K562 (cell line): ENCODE data around the gene THEM4. TPM values are rescaled to one million over a fixed set of nuclear protein-coding genes. Genes with fewer than 3 reads are reported as not detected.
A peak's percentile ranks its signal among the peaks of the same experiment; 100 is the strongest.

ENCODE experiments used
- C11orf30 ChIP-seq: fragments of 450-650 bp; IDR thresholded peaks from 2 replicates; pipeline ENCODE4 v1.6.1; 2016; ENCODE audit warnings: low read depth, mild to moderate bottlenecking
- CHD2 ChIP-seq: IDR thresholded peaks from 2 replicates; pipeline ENCODE4 v1.6.1; 2011; ENCODE audit warnings: low read depth, low read length
- EZH2 ChIP-seq: IDR thresholded peaks from 2 replicates; pipeline ENCODE4 v1.6.1; 2012; ENCODE audit warnings: low read depth, mild to moderate bottlenecking, inconsistent platforms, low read length, borderline replicate concordance
- L3MBTL2 ChIP-seq: fragments of 450-650 bp; IDR thresholded peaks from 2 replicates; pipeline ENCODE4 v1.6.1; 2016; ENCODE audit warnings: mild to moderate bottlenecking, moderate library complexity
- NR1H2 ChIP-seq: sonication (generic); formaldehyde crosslinking; IDR thresholded peaks from 2 replicates; pipeline ENCODE4 v1.4.0; 2020; ENCODE audit warnings: mild to moderate bottlenecking, missing genetic modification reagents
- PTRF ChIP-seq: fragments of 450-650 bp; IDR thresholded peaks from 2 replicates; pipeline ENCODE4 v1.6.1; 2016; ENCODE audit warnings: mild to moderate bottlenecking, missing genetic modification characterization, missing compliant biosample characterization
- RREB1 ChIP-seq: fragments of 250-450 bp; sonication (Bioruptor Pico); IDR thresholded peaks from 2 replicates; pipeline ENCODE4 v1.4.0; 2020
- TCF3 ChIP-seq: sonication (generic); formaldehyde crosslinking; IDR thresholded peaks from 2 replicates; pipeline ENCODE4 v1.4.0; 2020; ENCODE audit warnings: mild to moderate bottlenecking, missing genetic modification reagents
- ZNF3 ChIP-seq: fragments of 250-450 bp; sonication (Bioruptor Pico); IDR thresholded peaks from 2 replicates; pipeline ENCODE4 v1.5.0; 2021; ENCODE audit warnings: mild to moderate bottlenecking, moderate library complexity
- ZNF395 ChIP-seq: fragments of 200-800 bp; sonication (Bioruptor generic); IDR thresholded peaks from 2 replicates; pipeline ENCODE4 v1.6.1; 2017; ENCODE audit warnings: missing genetic modification characterization, missing compliant biosample characterization
- ZNF778 ChIP-seq: fragments of 450-650 bp; formaldehyde crosslinking; IDR thresholded peaks from 2 replicates; pipeline ENCODE4 v1.4.0; 2020; ENCODE audit warnings: mild to moderate bottlenecking, moderate library complexity
- polyA plus RNA-seq, 8 experiments: library from polyadenylated mRNA; depleted of rRNA in 4 of 8; stranded (reverse) in 5 of 8; unstranded in 3 of 8; fragments of >200 nt; fragmentation: Nextera tagmentation in 2 of 8; fragmentation: Illumina TruSeq in 1 of 8; extraction: Ambion mirVana in 2 of 8; extraction: Trizol in 1 of 8; gene quantifications; 2 replicates each; pipeline versions ENCODE4 v1.2.1 to v1.2.3, GENCODE V29; 2011 to 2014; ENCODE audit warnings: inconsistent platforms in 1 of 8, missing spikeins in 1 of 8
- total RNA-seq, 7 experiments: library from RNA; depleted of rRNA in 6 of 7; stranded (reverse); fragments of >200 nt in 6 of 7; fragmentation: Illumina TruSeq in 2 of 7; extraction: Trizol in 2 of 7; gene quantifications; 2 replicates each; pipeline versions ENCODE4 v1.2.1 to v1.2.3, GENCODE V29; 2011 to 2021; ENCODE audit warnings: low replicate concordance in 1 of 7
- TF ChIP-seq, protein P1 (sequence below): sonication (generic); formaldehyde crosslinking; IDR thresholded peaks from 2 replicates; pipeline ENCODE4 v1.8.1; 2023; ENCODE audit warnings: missing genetic modification reagents, mild to moderate bottlenecking, borderline replicate concordance
- TF ChIP-seq, protein P2 (sequence below): fragments of 450-650 bp; formaldehyde crosslinking; IDR thresholded peaks from 2 replicates; pipeline ENCODE4 v1.4.0; 2022; ENCODE audit warnings: missing genetic modification characterization

THEM4 gene
- total and polyA plus RNA-seq, 9 of the 15 experiments (the other 6 are each of a cell fraction or from before 2014, with no cell fraction given) = 8.6 to 71.9 (median 35.3) TPM

- TF ChIP-seq, protein P1, sequence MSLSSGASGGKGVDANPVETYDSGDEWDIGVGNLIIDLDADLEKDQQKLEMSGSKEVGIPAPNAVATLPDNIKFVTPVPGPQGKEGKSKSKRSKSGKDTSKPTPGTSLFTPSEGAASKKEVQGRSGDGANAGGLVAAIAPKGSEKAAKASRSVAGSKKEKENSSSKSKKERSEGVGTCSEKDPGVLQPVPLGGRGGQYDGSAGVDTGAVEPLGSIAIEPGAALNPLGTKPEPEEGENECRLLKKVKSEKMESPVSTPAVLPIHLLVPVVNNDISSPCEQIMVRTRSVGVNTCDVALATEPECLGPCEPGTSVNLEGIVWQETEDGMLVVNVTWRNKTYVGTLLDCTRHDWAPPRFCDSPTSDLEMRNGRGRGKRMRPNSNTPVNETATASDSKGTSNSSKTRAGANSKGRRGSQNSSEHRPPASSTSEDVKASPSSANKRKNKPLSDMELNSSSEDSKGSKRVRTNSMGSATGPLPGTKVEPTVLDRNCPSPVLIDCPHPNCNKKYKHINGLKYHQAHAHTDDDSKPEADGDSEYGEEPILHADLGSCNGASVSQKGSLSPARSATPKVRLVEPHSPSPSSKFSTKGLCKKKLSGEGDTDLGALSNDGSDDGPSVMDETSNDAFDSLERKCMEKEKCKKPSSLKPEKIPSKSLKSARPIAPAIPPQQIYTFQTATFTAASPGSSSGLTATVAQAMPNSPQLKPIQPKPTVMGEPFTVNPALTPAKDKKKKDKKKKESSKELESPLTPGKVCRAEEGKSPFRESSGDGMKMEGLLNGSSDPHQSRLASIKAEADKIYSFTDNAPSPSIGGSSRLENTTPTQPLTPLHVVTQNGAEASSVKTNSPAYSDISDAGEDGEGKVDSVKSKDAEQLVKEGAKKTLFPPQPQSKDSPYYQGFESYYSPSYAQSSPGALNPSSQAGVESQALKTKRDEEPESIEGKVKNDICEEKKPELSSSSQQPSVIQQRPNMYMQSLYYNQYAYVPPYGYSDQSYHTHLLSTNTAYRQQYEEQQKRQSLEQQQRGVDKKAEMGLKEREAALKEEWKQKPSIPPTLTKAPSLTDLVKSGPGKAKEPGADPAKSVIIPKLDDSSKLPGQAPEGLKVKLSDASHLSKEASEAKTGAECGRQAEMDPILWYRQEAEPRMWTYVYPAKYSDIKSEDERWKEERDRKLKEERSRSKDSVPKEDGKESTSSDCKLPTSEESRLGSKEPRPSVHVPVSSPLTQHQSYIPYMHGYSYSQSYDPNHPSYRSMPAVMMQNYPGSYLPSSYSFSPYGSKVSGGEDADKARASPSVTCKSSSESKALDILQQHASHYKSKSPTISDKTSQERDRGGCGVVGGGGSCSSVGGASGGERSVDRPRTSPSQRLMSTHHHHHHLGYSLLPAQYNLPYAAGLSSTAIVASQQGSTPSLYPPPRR (CRISPR knock-in tag) = no peak
- TF ChIP-seq ZNF778 (CRISPR knock-in tag) (no peak), CHD2 (no peak), NR1H2 (CRISPR knock-in tag) (peak; percentile 78; the same call in 1 of the 2 replicates), PTRF (tag) (no peak), RREB1 (CRISPR knock-in tag) (no peak), ZNF395 (CRISPR knock-in tag) (no peak), L3MBTL2 (peak; percentile 80), ZNF3 (CRISPR knock-in tag) (no peak), EZH2 (no peak), TCF3 (peak; percentile 39; the same call in 1 of the 2 replicates), C11orf30 (peak; percentile 90)
- TF ChIP-seq, protein P2, sequence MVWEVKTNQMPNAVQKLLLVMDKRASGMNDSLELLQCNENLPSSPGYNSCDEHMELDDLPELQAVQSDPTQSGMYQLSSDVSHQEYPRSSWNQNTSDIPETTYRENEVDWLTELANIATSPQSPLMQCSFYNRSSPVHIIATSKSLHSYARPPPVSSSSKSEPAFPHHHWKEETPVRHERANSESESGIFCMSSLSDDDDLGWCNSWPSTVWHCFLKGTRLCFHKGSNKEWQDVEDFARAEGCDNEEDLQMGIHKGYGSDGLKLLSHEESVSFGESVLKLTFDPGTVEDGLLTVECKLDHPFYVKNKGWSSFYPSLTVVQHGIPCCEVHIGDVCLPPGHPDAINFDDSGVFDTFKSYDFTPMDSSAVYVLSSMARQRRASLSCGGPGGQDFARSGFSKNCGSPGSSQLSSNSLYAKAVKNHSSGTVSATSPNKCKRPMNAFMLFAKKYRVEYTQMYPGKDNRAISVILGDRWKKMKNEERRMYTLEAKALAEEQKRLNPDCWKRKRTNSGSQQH = no peak
Observed at GRCh38 chr1:151909167-151910149, at the start of gene THEM4 (continued).
